Renal pelvis (tissue), 4 donors: ENCODE measurements around the gene FAM53A. TPM values are rescaled to one million over a fixed set of nuclear protein-coding genes. Genes with fewer than 3 reads are reported as not detected.
A peak's percentile ranks its signal among the peaks of the same experiment; 100 is the strongest.
"Not testable (repeated sequence)": the region's sequence is repeated elsewhere in the genome, so short reads cannot be mapped to it uniquely, and the experiment has no call there.

Experiments
- DNase-seq: peaks from one replicate; pipeline ENCODE4 v3.0.0-alpha.2; 2013
- polyA plus RNA-seq, 3 donors: library from polyadenylated mRNA; unstranded; fragments of 120-200 nt; gene quantifications; one replicate each; pipeline ENCODE4 v1.2.1, GENCODE V29; 2013; ENCODE audit not compliant: insufficient read length in 3 of 3

FAM53A gene
- polyA plus RNA-seq, 3 donors = 2.5 to 3.0 (median 2.8) TPM

- DNase-seq = no peak
Observed at GRCh38 chr4:1686440-1687036, 2.4 kb upstream of the FAM53A start.

- DNase-seq = peak; percentile 39
Observed at GRCh38 chr4:1685235-1686150, 1.4 kb upstream of the FAM53A start.

- DNase-seq = no peak
Observed at GRCh38 chr4:1684506-1685234, 557 bp upstream of the FAM53A start.

- DNase-seq = no peak
Observed at GRCh38 chr4:1683261-1683735, 815 bp downstream of the FAM53A start.

GRCh38 chr4:1682860-1683259 lies 1.3 kb downstream of the FAM53A start:
- DNase-seq = no peak

GRCh38 chr4:1678244-1678643 lies 5.9 kb downstream of the FAM53A start:
- no peak for DNase-seq

- no peak for DNase-seq
Observed at GRCh38 chr4:1676605-1677525, 7.2 kb downstream of the FAM53A start.

GRCh38 chr4:1675802-1676137 lies 8.3 kb downstream of the FAM53A start:
- DNase-seq = no peak

GRCh38 chr4:1675136-1675801 lies 8.8 kb downstream of the FAM53A start:
- no peak for DNase-seq

- DNase-seq = no peak
Observed at GRCh38 chr4:1674682-1675081, 9.4 kb downstream of the FAM53A start.

- DNase-seq = no peak
Observed at GRCh38 chr4:1673671-1674070, 10.4 kb downstream of the FAM53A start.

- not testable (repeated sequence) for DNase-seq
Observed at GRCh38 chr4:1671011-1671410, 13.1 kb downstream of the FAM53A start.

- DNase-seq = no peak
Observed at GRCh38 chr4:1670279-1670678, 13.8 kb downstream of the FAM53A start.

- DNase-seq = no peak
Observed at GRCh38 chr4:1669850-1670249, 14.3 kb downstream of the FAM53A start.

GRCh38 chr4:1669270-1669669 lies 14.8 kb downstream of the FAM53A start:
- no peak for DNase-seq

- no peak for DNase-seq
Observed at GRCh38 chr4:1668488-1668840, 15.6 kb downstream of the FAM53A start.

GRCh38 chr4:1667273-1667672 lies 16.8 kb downstream of the FAM53A start:
- DNase-seq = no peak

GRCh38 chr4:1666391-1666790 lies 17.7 kb downstream of the FAM53A start:
- DNase-seq = no peak

- no peak for DNase-seq
Observed at GRCh38 chr4:1664141-1664540, 20.0 kb downstream of the FAM53A start.

- DNase-seq = no peak
Observed at GRCh38 chr4:1663549-1663948, 20.6 kb downstream of the FAM53A start.

GRCh38 chr4:1661695-1662094 lies 22.4 kb downstream of the FAM53A start:
- DNase-seq = no peak
